D721Med (cell line): ENCODE measurements around the gene STARD4.

Experiments used
- DNase-seq: peaks from one replicate; pipeline ENCODE4 v3.0.0; 2011; ENCODE audit warnings: low spot score; ENCODE audit not compliant: insufficient read length
- FAIRE-seq: peaks from 2 replicates; lab custom pipeline; 2011; peaks lifted over from hg19 to GRCh38; lab: Jason Lieb, UNC
- TF ChIP-seq, protein P1 (sequence below): IDR thresholded peaks from 2 replicates; pipeline ENCODE4 v1.5.1; 2012; ENCODE audit warnings: mild to moderate bottlenecking, control low read depth; ENCODE audit not compliant: insufficient read depth; ENCODE audit errors: missing control alignments

STARD4 gene

DNA sequence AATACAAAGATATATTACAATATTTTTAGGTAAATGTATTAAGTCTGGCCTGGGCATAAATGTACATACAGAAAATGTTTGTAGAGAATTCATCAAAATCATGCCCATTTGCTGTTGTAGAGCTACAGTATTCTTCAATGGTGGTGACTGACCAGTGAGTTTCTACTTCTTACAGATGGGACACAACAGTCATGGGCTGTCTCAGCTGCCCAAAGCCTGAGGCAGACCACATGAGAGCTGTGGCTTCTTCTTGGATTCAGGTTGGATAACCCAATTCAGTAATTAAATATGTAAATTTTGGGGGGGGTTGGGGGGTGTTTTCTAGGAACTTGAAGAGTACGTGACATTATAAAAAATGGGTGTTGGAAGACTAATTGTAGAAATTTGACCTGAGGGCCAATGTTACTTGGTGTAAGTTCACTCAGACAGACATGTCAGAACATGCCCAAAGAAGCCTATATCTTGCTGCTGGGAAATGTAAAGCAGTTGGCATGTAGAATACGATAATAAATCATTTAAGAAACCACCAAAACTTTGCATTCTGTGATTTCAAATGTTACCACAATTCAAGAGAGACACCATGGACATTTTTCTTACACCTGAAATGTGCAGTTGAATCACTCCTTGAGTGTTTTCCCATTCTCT is 17.9 kb downstream of the STARD4 start:
- DNase-seq (no peak), FAIRE-seq (no peak)
- TF ChIP-seq, protein P1, sequence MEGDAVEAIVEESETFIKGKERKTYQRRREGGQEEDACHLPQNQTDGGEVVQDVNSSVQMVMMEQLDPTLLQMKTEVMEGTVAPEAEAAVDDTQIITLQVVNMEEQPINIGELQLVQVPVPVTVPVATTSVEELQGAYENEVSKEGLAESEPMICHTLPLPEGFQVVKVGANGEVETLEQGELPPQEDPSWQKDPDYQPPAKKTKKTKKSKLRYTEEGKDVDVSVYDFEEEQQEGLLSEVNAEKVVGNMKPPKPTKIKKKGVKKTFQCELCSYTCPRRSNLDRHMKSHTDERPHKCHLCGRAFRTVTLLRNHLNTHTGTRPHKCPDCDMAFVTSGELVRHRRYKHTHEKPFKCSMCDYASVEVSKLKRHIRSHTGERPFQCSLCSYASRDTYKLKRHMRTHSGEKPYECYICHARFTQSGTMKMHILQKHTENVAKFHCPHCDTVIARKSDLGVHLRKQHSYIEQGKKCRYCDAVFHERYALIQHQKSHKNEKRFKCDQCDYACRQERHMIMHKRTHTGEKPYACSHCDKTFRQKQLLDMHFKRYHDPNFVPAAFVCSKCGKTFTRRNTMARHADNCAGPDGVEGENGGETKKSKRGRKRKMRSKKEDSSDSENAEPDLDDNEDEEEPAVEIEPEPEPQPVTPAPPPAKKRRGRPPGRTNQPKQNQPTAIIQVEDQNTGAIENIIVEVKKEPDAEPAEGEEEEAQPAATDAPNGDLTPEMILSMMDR, result no peak

DNA sequence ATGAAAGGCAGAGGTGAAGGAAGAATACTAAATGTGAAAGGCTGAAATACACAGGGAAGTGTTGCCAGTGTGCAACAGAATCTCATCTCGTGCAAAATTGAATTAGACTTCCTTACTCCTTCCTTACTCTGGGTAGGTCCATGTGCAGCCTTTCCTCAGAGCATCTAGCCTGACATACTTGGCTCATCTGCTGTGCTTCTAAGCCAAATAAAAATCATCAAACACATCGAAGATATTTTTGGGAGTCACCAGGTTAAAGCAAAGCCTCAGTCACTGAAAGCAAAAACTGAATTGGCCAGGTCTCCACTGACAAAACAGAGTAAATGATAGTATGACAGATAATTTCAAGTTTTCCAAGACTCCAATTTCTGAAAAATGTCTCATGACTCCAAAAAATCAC is 19.3 kb downstream of the STARD4 start:
- TF ChIP-seq, protein P1, result no peak
- no peak for FAIRE-seq

DNA sequence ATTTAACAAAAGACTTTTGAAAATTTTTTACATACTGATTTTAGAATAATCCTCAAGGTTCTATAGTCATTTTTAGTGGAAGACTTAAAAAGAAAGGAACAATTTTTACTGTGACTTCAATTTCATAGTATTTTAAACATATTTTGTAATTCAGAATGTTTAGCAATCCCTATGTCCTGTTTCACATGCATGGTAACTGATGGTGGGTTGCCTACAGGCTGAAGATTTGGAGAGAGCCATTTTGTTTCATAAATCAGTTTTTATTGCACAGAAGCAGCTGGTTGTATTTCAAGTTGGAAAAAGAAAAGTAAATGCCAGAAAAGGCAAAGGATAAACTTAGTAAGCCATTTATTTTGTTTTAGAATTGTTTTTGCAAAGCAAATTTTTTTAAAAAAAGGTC is 24.0 kb downstream of the STARD4 start:
- TF ChIP-seq, protein P1, result no peak
- FAIRE-seq (no peak), DNase-seq (no peak)

More for the DNA sequence above, 19.3 kb downstream of the STARD4 start:
- no peak for DNase-seq

DNA sequence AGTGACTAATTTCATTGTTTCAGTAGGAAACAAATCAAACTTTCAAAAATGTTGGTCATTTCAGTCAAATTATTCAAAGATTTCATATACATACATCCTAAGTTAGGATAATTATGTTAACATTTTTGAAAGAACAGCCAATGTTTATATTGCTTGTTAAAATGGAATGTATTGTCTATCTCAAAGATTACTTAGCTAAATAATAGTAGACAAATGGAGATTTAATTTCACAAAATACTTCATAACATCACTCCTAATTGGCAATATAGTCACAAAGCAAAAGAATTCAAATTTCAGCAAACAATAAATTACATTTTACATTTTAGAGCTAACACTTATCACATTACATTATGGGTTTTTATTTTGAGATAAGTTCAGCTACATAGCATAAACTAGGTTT is 25.4 kb downstream of the STARD4 start:
- DNase-seq, result no peak
- TF ChIP-seq, protein P1, result no peak
- FAIRE-seq, result peak; percentile 25

DNA sequence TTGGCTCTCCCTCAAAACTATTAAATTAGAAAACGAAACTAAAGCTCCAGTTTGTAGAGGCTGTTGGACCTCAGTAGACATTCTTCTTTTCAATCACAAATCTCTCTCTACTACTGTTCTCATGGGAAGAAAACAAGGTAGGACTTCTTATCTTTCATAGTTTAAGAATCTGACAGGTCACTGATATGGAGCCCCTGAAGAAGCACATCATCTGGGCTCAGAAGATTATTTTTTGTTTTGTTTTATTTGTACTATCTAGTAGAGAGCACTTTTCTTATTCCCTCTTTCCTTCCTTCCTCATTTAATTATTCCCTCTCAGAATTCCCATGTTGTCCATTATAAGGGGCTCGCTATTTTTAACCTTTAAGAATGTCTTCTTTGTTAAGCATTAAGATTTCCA is 26.3 kb downstream of the STARD4 start:
- TF ChIP-seq, protein P1, result no peak
- DNase-seq (no peak), FAIRE-seq (no peak)

DNA sequence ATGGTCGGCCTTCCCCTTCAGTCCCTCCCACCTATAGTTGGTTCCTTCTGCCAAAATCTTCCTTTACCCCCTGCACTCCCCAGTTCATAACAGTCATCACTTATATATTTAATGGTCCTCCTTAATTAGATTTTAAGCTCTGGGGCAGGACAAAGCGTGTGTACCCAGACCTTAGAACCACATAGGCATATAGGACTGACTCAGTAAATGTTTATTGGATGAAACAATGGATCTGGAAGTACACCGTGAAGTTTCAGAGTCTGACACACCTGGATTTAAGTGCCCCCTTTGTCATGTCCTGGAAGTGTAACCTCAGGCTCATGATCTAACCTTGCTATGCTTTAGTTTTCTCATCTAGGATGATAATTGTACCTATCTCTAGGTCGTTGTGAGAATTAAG is 32.0 kb downstream of the STARD4 start:
- FAIRE-seq (no peak), DNase-seq (no peak)
- TF ChIP-seq, protein P1, result no peak

DNA sequence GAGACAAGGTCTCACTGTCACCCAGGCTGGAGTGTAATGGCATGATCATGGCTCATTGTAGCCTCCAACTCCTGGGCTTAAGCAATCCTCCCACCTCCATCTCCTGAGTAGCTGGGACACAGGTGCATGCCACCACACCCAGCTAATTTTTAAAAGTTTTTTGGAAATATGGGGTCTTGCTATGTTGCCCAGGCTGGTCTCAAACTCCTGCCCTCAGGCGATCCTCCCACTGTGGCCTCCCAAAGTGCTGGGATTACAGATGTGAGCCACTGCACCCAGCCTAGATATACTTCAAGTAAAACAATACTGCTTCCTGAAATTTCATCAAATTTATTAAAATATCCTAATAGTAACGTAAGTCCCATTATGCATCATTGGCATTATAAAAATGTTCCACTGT is 33.4 kb downstream of the STARD4 start:
- TF ChIP-seq, protein P1, result no peak
- FAIRE-seq (no peak), DNase-seq (no peak)
